GM19328 (cell line): Measurements from ENCODE around the gene PNLDC1.
"Not testable (repeated sequence)": the region's sequence is repeated elsewhere in the genome, so short reads cannot be mapped to it uniquely, and the experiment has no call there.

Source experiments
- ATAC-seq: cut with Tn5 transposase; IDR thresholded peaks from one replicate; pipeline ENCODE4 v1.9.1; 2021; ENCODE audit warnings: mild to moderate bottlenecking, moderate library complexity; ENCODE audit not compliant: unreplicated experiment

Gene PNLDC1

GRCh38 chr6:159778542-159779103 lies 21.5 kb upstream of the PNLDC1 start:
- ATAC-seq = no peak

- no peak for ATAC-seq
These were observed 11.8 kb upstream of the PNLDC1 start for GRCh38 chr6:159788276-159788675.

- ATAC-seq = no peak
These were observed 11.2 kb upstream of the PNLDC1 start for GRCh38 chr6:159788753-159789376.

- peak; percentile 74 for ATAC-seq
These were observed 10.5 kb upstream of the PNLDC1 start, which contains the start of gene TCP1 for GRCh38 chr6:159789377-159790148. TCP1 (minus strand) TSS chr6:159789602; CDS start chr6:159789468, 134 bp downstream.

GRCh38 chr6:159790149-159790955 lies 9.7 kb upstream of the PNLDC1 start, which contains the start of gene MRPL18:
MRPL18 (plus strand) TSS chr6:159790467; CDS start chr6:159790588, 121 bp downstream.
- ATAC-seq = peak; percentile 80

GRCh38 chr6:159790956-159791598 lies 9.0 kb upstream of the PNLDC1 start:
- ATAC-seq = no peak

- not testable (repeated sequence) for ATAC-seq
These were observed 5.1 kb upstream of the PNLDC1 start for GRCh38 chr6:159794976-159795375.

GRCh38 chr6:159797554-159797953 lies 2.5 kb upstream of the PNLDC1 start:
- no peak for ATAC-seq

- ATAC-seq = no peak
These were observed 1.9 kb downstream of the PNLDC1 start for GRCh38 chr6:159801935-159802334.

- no peak for ATAC-seq
These were observed 4.4 kb downstream of the PNLDC1 start for GRCh38 chr6:159804504-159804903.

GRCh38 chr6:159805440-159806020 lies 5.5 kb downstream of the PNLDC1 start:
- no peak for ATAC-seq

- no peak for ATAC-seq
These were observed 6.0 kb downstream of the PNLDC1 start for GRCh38 chr6:159806021-159806458.

GRCh38 chr6:159807150-159807858 lies 7.2 kb downstream of the PNLDC1 start:
- no peak for ATAC-seq

- ATAC-seq = no peak
These were observed 8.6 kb downstream of the PNLDC1 start for GRCh38 chr6:159808647-159809046.

- ATAC-seq = no peak
These were observed 9.1 kb downstream of the PNLDC1 start for GRCh38 chr6:159809149-159809548.

- ATAC-seq = no peak
These were observed 13.7 kb downstream of the PNLDC1 start for GRCh38 chr6:159813781-159814180.

GRCh38 chr6:159815410-159815809 lies 15.3 kb downstream of the PNLDC1 start:
- ATAC-seq = no peak

GRCh38 chr6:159816775-159817174 lies 16.7 kb downstream of the PNLDC1 start:
- ATAC-seq = not testable (repeated sequence)

GRCh38 chr6:159817951-159818739 lies 18.1 kb downstream of the PNLDC1 start:
- ATAC-seq = no peak
